Activated CD8-positive, alpha-beta T cell treated with anti-CD3 and anti-CD28 coated beads for 36 hours (primary cell): ENCODE measurements around the gene RNF5. TPM values are rescaled to one million over a fixed set of nuclear protein-coding genes. Genes with fewer than 3 reads are reported as not detected.

Experiments
- ATAC-seq: fragments of 200-7000 bp; cut with Tn5 transposase; one replicate; pipeline ENCODE4 v1.10.0; 2021; ENCODE audit warnings: mild to moderate bottlenecking, moderate library complexity
- CTCF ChIA-PET: fragments of 350-600 bp; sonication (Branson Sonifier 250); formaldehyde crosslinking; loops from one replicate; lab custom pipeline; 2021; ENCODE audit warnings: antibody characterized with exemption; lab: Charles Lee
- POLR2A ChIA-PET: fragments of 350-600 bp; sonication (Branson Sonifier 250); formaldehyde crosslinking; loops from one replicate; lab custom pipeline; 2021; ENCODE audit warnings: antibody characterized with exemption; lab: Charles Lee
- DNase-seq: peaks from one replicate; pipeline ENCODE4 v3.0.0-alpha.2; 2020
- H3K27ac Mint-ChIP-seq: one replicate; pipeline ENCODE4 v1.8.0; 2021; ENCODE audit warnings: mild to moderate bottlenecking, mixed read lengths
- H3K27me3 Mint-ChIP-seq: one replicate; pipeline ENCODE4 v1.8.0; 2021; ENCODE audit warnings: mixed read lengths
- H3K36me3 Mint-ChIP-seq: one replicate; pipeline ENCODE4 v1.8.0; 2021; ENCODE audit warnings: low read depth, mixed read lengths
- H3K4me1 Mint-ChIP-seq: one replicate; pipeline ENCODE4 v1.8.0; 2021; ENCODE audit warnings: low read depth, mixed read lengths
- H3K4me3 Mint-ChIP-seq: one replicate; pipeline ENCODE4 v1.8.0; 2021; ENCODE audit warnings: mild to moderate bottlenecking, moderate library complexity, mixed read lengths
- H3K9me3 Mint-ChIP-seq: one replicate; pipeline ENCODE4 v1.8.0; 2021; ENCODE audit warnings: mixed read lengths
- intact Hi-C: fragments of 100-400 bp; cut with micrococcal nuclease; formaldehyde crosslinking; loops from one replicate; pipeline ENCODE4 v1.10.0; 2022
- total RNA-seq, 2 experiments: library from RNA; stranded (reverse); gene quantifications; one replicate each; pipeline ENCODE4 v1.2.3, GENCODE V29; 2021
- TF ChIP-seq, protein P1 (sequence below): fragments of 200-600 bp; IDR thresholded peaks from one replicate; pipeline ENCODE4 v1.8.0; 2022; ENCODE audit warnings: antibody characterized with exemption, mild to moderate bottlenecking

The RNF5 gene
- total RNA-seq, 2 experiments from 2014 or later, result 55.4 to 57.9 TPM

DNA sequence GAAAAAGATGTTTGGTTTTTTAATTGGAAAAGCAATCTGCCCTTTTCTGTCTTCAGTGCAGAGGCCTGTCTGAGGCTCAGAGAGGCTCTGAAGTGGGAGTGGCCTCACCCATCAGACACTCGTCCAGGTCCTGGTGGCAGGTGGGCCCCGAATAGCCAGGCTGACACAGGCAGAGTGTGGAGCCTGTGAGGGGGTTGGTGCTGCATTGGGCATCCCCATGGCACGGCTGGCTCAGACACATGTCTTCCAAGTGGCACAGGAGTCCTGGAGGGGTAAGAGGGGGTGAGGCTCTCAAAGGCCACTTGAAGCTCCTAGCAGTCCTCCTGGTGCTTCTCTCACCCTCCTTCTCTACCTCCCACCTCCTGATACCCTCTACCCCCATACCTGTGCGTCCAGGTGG lies 41.8 kb downstream of the RNF5 start:
- intact Hi-C loops, result no loop called here
- CTCF ChIA-PET, result no interaction called here
- TF ChIP-seq, protein P1, sequence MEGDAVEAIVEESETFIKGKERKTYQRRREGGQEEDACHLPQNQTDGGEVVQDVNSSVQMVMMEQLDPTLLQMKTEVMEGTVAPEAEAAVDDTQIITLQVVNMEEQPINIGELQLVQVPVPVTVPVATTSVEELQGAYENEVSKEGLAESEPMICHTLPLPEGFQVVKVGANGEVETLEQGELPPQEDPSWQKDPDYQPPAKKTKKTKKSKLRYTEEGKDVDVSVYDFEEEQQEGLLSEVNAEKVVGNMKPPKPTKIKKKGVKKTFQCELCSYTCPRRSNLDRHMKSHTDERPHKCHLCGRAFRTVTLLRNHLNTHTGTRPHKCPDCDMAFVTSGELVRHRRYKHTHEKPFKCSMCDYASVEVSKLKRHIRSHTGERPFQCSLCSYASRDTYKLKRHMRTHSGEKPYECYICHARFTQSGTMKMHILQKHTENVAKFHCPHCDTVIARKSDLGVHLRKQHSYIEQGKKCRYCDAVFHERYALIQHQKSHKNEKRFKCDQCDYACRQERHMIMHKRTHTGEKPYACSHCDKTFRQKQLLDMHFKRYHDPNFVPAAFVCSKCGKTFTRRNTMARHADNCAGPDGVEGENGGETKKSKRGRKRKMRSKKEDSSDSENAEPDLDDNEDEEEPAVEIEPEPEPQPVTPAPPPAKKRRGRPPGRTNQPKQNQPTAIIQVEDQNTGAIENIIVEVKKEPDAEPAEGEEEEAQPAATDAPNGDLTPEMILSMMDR, result no peak
- Mint-ChIP-seq H3K4me3 (no peak overlapping the region), H3K36me3 (no peaks in the 10 kb centered on the region), H3K4me1 (peaks cover 9% of the 10 kb centered on the region), H3K27ac (no peak overlapping the region), H3K27me3 (no peaks in the 10 kb centered on the region), H3K9me3 (no peaks in the 10 kb centered on the region)
- ATAC-seq (no peak), DNase-seq (no peak)
- POLR2A ChIA-PET, result no interaction called here

DNA sequence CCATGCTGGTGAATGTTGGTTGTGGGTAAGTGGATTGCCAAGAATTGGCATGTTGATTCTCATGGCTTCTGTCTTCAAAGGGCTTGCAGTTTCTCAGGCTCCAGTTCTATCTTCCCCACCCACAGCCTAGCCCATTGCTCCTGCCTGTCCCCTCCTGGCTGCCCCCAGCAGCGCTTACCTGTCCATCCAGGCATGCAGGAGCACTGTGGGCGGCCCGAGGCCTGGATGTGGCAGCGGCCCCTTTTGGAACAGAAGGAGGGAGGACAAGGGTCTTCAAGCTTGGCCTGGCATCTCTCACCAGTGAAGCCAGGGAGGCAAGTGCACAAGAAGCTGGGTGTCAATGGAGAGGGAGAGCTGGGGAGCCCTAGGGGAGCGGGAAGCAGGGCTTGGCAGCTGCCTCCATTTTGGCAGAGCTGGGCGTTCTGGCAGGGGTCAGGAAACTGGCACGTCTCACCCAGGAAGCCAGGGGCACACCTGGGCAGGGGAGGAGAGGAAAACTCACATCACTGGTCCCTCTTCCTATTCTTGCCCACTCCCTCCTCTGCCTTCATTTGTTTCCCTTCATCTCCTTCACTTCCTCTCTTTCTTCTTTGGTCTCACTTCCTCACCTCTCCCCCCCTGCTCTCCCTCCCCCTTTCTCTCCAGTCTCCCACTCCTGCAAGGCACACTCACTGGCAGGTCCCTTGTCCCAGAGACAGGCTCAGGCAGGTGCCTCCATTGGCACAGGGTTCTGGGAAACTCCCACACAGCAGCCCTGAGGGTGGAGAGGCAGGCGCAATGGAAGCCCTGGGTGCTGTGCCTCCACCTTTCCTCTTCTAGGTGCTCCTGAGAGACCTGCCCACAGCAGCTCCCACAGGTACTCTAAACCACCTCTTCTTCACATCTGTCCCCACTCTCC lies 44.4 kb downstream of the RNF5 start:
- intact Hi-C loops, result no loop called here
- Mint-ChIP-seq H3K36me3 (no peaks in the 10 kb centered on the region), H3K27me3 (no peaks in the 10 kb centered on the region), H3K4me1 (peaks cover 9% of the 10 kb centered on the region), H3K4me3 (no peak overlapping the region), H3K27ac (peak overlapping the region; percentile 30), H3K9me3 (no peaks in the 10 kb centered on the region)
- ChIA-PET POLR2A (no interaction called here), CTCF (interaction anchor here (1.3 kb wide), 1 partner anchor 22 kb away, joined by 4 read pairs; no protein-coding TSS in a partner anchor)
- ATAC-seq (no peak), DNase-seq (no peak)
- TF ChIP-seq, protein P1, result no peak

DNA sequence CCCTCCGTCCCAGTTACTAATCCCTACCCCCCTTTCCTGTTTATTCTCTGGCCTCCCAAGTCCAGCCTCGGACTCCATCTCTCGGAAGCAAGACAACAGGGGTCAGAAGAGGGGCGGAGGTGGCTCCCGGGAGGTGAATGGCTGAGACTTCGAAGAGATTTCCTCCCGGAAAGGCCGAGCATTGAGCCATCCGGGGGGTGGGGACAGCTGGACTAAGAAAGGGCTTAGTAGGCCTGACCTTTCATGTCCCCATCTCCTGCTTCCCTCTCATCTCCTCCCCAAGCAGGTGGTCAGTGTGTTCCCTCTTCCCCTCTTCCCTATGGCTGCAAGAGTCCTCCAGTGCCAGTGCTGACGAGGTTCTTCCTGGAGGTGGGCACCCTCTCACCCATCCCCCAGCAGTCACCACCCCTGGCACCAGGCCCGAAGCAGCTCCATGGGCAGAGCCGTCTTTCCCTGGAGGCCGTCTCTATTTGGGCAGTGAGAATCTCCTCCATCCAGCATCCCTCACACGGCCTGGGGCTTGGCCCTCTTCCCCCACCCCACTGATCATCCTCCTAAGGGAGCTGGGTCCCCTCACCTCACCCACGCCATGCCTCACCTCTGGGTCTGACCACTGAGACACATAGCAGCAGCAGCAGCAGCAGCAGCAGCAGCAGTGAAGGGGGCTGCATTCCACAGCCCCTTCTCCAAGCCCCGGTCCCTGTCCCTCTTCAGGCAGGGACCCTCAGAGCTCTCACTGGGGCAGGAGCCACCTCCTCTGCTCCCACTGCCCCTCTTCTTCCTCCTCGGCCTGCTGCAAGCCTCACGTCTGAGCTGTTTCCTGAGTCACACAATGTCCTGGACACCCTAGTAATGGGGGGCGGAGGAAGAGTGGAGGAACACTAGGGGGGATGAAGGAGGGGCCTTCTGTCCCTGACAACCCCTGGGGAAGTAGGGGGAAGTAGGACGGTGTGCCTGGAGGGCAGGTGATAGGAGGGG lies 45.3 kb downstream of the RNF5 start, which contains the start of gene NOTCH4:
TSS of gene NOTCH4 (minus strand) at position 810 of the 978 bp plus-strand sequence. CDS start at position 671, 139 bp downstream.
- no peak for ATAC-seq
- peak within 1 kb of the TSS; percentile 30 for H3K27ac Mint-ChIP-seq
- ChIA-PET CTCF (no interaction called here), POLR2A (interaction anchor here (0.6 kb wide), 1 partner anchor 26 kb away, joined by 3 read pairs; no protein-coding TSS in a partner anchor)
- no peaks in the 10 kb centered on the region for H3K27me3 Mint-ChIP-seq
- TF ChIP-seq, protein P1, result no peak
- no peak for DNase-seq
- intact Hi-C loops, result no loop called here
- no peaks in the 10 kb centered on the region for H3K9me3 Mint-ChIP-seq
- H3K4me1 Mint-ChIP-seq, result peaks cover 9% of the 10 kb centered on the region
- no peaks in the 10 kb centered on the region for H3K36me3 Mint-ChIP-seq
- H3K4me3 Mint-ChIP-seq, result no peak within 1 kb of the TSS

DNA sequence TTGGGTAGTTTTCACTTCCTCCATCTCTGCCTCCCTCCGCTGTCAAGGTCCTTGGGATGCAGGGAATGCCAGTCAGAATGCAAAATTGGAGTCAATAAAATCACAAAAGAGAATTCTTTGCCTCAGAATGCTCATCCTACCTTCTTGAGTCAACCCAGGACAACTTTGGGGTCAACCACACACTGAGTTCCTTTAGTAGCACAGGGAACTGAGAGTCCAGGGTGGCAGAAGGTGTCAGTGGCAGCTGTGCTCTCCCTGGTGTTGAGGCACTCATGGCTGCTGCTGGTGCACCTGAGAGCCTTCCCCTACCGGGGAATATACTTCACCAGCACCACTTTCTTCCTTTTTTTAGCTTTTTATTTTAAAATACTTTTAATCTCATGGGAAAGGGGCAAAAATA lies 46.5 kb downstream of the RNF5 start:
- peaks cover 9% of the 10 kb centered on the region for H3K4me1 Mint-ChIP-seq
- no peak overlapping the region for H3K27ac Mint-ChIP-seq
- H3K9me3 Mint-ChIP-seq, result no peaks in the 10 kb centered on the region
- TF ChIP-seq, protein P1, result no peak
- POLR2A ChIA-PET, result no interaction called here
- ATAC-seq, result no peak
- no peak overlapping the region for H3K4me3 Mint-ChIP-seq
- intact Hi-C loops, result no loop called here
- no peaks in the 10 kb centered on the region for H3K27me3 Mint-ChIP-seq
- DNase-seq, result no peak
- H3K36me3 Mint-ChIP-seq, result no peaks in the 10 kb centered on the region
- CTCF ChIA-PET, result no interaction called here
